HepG2 (cell line): ENCODE measurements around the gene IRF6.

Experiments
- DPF2 ChIP-seq: sonication (generic); formaldehyde crosslinking; IDR thresholded peaks from 2 replicates; pipeline ENCODE4 v1.4.0; 2020; ENCODE audit warnings: mild to moderate bottlenecking, low read depth, missing genetic modification reagents, borderline replicate concordance
- NCOA2 ChIP-seq: sonication (generic); formaldehyde crosslinking; IDR thresholded peaks from 2 replicates; pipeline ENCODE4 v1.8.0; 2022; ENCODE audit warnings: inconsistent platforms
- ZFX ChIP-seq: sonication (generic); formaldehyde crosslinking; IDR thresholded peaks from 2 replicates; pipeline ENCODE4 v1.4.0; 2020; ENCODE audit warnings: mild to moderate bottlenecking, low read depth, missing genetic modification reagents, moderate library complexity
- TF ChIP-seq, protein P1 (sequence below): sonication (generic); formaldehyde crosslinking; IDR thresholded peaks from 2 replicates; pipeline ENCODE4 v1.5.0; 2020; ENCODE audit warnings: mild to moderate bottlenecking, missing genetic modification reagents, moderate library complexity

DNA sequence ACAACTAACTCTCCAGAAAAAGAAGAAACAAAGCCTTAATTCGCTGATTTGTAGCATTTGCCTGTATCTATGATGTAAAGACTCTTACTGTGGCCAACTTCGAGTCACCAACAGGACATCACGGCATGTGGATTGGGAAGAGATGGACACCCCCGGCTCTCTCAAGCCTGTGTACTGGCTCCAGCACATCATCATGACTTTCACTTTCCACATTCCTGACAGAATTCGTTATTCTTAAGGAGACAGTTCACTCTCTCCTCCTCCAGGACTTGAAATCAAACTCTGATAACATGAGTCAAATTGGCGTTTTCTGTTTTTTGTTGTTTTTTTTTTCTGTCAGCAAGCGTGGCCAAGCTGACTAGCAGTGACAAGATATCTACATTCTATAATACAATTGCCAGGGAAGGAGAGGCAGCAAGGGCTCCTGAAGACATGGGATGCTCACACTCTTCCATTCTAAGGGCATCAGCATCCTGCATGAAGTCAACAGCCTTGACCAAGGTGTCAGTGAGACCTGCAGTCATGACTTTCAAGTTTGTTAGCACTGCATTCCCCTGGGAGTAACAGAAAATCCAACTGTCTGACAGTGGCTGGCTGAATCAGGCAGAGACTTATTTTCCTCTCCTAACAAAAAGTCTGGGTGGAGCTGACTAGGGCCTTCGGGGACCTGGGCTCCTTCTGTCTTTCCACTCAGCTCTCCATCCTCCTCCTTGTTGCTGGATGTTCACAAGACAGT is 63.4 kb downstream of the IRF6 start:
- TF ChIP-seq ZFX (CRISPR knock-in tag) = no peak
- no peak for TF ChIP-seq DPF2
- TF ChIP-seq, protein P1, sequence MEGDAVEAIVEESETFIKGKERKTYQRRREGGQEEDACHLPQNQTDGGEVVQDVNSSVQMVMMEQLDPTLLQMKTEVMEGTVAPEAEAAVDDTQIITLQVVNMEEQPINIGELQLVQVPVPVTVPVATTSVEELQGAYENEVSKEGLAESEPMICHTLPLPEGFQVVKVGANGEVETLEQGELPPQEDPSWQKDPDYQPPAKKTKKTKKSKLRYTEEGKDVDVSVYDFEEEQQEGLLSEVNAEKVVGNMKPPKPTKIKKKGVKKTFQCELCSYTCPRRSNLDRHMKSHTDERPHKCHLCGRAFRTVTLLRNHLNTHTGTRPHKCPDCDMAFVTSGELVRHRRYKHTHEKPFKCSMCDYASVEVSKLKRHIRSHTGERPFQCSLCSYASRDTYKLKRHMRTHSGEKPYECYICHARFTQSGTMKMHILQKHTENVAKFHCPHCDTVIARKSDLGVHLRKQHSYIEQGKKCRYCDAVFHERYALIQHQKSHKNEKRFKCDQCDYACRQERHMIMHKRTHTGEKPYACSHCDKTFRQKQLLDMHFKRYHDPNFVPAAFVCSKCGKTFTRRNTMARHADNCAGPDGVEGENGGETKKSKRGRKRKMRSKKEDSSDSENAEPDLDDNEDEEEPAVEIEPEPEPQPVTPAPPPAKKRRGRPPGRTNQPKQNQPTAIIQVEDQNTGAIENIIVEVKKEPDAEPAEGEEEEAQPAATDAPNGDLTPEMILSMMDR = no peak
- no peak for TF ChIP-seq NCOA2 (CRISPR knock-in tag)
